GM18873 (cell line): Measurements from ENCODE around the gene OBP2A.

Experiments
- ATAC-seq: cut with Tn5 transposase; IDR thresholded peaks from one replicate; pipeline ENCODE4 v1.9.1; 2021; ENCODE audit warnings: mild to moderate bottlenecking, moderate library complexity, moderate number of reproducible peaks; ENCODE audit not compliant: unreplicated experiment, low FRiP score

Gene OBP2A

DNA sequence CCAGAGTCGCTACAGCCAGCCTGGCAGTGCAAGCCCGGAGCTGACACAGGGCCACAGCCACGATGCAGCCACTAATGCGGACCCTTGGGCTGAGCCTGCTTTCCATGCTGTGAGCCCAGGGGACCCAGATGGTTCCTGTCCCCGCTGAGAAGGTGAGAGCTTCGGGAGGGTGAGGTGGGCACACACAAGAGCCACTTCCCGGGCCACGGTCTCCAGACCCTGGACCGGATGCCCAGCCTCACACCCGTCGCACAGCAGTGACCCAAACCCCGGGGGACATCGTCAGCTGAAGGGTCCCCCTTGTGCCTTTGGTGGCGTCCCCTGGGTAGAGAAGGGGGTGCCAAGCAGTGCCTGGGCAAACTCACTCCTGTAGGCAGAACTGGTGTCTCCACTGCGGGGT is 29.0 kb downstream of the OBP2A start:
- no peak for ATAC-seq

DNA sequence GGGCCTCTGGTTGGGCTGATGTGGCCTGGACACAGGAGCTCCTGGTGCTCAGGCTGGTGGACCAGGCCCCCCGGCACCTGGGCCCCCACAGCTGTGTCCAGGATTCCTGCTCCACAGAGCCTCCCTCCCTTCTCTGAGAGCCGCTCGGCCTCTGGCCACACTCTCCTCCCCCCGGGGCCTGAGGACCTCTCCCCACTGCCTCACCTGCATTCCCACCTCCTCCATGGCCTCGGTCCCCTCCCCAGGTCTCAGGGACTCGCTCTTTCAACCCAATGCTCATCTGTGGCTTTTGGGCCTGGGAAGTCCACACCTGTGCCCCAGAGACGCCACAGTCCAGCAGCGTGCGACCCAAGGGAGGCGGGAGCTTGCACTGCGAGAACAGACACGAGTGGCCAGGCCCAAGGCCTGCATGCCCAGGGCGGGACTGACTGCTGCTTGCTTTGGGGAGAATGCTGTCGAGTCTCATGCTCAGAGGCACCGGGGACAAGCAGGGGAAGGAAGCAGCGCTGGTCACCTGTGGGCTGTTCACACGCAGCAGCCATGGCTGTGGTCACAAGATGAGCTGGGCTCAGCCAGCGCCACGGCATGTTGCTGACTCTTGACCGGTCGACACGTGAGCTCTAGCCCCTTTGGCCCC is 30.2 kb downstream of the OBP2A start:
- no peak for ATAC-seq

DNA sequence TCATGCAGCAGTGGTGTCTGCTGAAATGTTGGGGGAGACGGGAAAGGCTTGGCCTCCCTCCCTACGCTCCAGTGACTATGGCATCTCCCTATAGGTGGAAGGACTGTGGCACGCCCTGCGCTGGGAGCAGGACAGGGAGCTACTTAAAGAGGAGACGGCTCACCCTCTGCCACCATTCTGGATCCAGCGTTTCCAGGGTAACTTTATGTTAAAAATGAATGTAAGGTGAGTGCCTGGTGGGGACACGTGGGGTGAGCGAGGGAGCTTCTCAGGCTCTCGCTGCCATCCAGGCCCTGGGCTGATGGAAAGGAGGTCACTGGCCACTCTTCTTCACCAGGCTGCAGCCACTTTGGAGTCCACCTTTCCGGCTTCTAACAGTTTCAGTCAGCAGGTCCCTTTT is 31.3 kb downstream of the OBP2A start:
- ATAC-seq, result no peak

DNA sequence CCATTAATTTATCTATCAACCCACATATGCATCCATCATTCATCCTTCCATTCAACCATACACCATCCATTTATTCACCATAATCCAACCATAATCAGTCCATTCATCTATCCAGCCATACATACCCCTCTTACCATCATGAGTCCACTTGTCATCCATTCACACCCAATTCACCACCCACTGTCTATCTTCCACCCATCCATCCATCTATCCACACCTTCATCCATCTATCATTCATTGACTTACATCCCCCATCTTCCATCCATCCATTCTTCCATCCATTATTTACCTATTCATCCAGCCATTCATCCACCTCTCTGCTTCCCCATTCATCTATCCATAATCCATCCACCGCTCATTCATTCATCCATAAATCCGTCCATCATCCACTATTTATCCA is 33.4 kb downstream of the OBP2A start:
- ATAC-seq, result no peak

DNA sequence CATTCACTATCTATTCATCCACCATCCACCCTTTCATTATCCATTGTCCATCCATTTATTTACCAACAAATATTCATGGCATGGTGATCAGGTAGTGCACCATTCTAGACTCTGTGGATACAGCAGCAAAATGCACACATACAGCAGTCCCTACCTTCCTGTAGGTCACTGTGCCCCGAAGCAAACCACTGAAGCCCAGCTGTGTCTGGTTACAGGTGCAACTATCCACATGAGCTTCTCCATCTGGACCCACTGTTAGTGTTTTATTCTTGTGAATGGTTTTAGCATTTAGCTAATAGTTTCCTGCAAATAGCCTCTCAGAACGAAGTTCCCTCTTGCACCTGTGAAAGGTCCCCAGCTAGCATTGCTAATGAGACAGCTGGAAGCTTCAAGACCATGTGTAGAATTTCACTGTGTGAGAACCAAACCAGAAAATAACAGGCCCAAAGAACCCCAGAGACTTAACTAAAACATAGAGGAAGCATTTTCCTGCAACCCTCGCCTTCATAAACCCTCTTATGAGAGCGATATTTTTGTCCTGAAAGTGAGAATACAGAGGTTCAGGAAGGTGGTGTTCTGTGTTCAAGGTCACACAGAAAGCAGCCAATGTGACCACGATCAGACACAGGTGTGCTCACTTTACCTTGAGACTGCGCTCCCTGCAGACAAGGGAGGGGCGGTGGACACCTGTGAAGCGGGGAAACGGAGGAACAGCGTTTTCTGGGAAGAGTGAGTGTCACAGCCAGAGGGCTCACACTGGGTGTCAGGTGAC is 34.1 kb downstream of the OBP2A start:
- ATAC-seq, result no peak

DNA sequence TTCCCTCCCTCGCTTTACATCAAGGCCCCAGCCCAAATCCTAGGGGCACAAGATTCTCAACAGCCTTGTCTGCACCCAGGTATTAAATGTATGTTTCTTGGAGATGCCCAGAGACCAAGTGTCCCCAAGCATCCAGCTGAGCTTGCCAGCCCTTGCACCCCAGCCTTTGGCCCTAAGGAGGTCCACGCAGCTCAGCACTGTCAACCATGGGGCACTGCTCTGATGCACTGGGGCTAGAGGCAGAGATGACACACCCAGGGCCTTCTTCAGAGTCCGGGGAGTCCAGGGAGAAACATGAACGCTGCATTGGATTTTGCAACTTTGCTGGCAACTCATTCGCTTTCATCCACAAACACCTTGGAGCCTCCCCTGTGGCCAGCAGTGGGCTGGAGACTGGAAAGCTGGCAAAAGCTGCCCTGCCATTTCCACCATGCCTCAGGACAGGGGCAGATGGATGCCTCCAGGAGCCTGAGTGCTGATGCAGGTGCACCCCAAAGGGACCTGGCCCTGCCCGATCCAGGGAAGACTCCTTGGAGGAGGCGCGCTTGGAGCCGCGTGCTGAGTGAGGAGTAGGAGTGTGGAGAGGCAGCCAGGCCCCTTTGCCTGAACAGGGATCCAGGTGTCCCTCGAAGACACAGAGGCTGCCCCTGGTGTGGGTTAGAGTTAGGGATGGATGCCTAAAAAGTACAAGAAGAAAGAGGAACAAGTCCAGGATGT is 34.9 kb downstream of the OBP2A start:
- no peak for ATAC-seq

DNA sequence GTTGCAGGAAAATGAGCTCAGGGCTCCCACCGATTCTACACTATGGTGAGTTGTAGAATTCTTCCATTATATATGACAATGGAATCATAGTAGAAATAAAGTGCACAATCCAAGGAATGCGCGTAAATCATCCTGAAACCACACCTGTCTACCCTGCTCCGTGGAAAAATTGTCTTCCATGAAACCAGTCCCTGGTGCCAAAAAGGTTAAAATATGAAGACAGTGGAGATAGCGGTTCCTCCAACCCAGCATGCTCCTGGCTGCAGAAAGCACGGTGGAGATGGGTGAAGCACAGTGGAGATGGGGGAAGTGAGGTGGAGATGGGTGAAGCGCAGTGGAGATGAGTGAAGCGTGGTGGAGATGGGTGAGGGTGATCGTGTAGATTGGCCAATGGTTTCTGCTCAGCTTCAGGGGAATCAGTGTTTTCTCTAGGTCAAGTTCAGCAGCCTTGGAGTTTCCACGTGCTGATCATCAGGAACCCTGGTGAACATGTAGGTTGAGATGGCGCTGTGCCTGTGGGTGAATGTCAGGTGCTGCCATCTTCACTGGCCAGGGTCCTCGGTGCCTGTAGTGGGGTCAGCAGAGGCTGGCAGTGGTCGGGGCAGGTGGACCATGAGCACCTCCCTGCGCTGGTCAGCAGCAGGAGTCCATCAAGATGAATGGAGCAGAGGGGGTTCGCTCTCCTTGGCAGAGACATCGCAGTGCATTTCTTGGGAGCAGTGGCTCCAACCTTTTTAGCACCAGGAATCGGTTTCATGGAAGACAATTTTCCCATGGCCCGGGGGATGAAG is 35.9 kb downstream of the OBP2A start:
- ATAC-seq, result no peak

DNA sequence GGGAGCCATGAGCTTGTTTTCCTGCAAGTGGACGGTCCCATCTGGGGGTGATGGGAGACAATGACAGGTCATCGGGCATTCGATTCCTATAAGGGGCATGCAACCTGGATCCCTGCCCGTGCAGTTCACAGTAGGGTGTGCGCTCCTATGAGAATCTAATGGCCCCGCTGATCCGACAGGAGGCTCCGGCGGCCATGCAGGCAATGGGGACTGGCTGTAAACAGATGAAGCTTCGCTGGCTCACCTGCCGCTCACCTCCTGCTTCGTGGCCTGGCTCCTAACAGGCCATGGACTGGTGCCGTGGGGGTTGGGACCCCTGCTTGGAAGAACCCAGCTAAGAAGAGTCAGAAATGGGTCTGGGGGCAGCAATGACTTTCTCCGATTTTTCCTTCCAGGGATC is 36.6 kb downstream of the OBP2A start:
- no peak for ATAC-seq

DNA sequence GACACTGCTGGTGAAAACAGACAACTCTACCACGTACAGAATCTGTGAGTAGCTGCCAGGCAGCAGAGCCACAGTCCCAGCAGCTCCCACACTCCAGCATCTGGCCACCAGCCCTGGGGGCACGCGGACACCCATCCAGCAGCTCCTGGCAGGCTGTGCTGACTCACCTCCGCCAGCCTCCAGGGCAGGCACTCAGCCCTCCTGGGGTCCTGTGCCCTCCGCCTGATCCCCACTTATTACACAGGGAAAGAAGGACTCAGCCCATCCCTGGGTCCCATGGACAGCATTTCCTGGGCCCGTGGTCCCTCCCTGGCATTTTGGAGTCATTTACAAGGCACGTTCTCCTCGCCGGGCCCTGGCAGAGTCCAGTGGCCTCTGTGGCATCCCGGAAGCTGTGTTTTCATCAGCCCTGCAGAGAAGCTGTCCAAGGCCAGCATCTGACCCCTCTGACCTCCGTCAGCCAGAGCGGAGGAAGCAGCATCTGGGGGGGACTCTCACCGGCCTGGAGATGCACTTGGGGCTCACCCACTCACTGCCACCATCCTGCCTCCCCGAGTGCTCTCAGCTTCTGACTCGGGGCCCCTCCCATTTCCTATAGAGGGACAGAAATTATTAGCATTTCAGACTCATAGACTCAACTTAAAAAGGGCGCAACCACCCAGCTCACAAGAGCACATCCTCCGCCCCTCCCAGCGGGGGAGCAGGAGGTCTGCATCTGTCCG is 37.2 kb downstream of the OBP2A start:
- ATAC-seq, result no peak

DNA sequence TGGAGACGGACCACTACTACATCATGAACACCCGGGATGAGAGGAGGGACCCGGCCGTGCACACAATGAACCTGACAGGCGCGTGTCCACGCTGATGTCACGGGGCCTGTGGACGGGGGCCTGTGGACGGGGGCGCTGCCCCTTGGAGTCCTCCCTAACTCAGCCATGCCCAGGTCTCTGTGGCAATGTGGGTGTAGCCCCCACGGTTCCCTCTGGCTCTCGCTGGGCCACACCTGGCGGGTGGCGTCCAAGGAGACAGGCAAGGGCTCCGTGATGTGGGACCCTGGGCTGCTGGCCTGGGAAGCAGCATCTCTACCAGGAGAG is 37.7 kb downstream of the OBP2A start:
- no peak for ATAC-seq

DNA sequence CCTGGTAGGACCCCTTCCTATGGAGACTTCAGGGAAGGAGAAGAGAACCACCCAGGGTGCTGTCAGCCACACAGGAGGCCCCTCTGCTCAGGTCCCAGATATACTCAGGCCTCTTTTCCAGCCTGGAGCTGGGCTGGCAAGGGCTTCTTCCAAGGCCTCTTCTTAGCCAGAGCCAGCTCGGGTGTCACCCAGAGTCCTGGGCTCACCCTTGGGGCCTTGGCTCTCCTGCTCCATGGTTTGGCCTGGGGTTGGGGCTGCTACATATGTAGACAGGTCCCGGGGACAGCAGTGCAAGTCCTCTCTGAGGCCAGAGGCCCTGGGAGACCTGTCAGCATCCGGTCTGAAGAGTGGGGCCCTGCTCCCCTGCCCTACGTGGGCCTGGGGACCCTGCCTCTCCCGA is 38.4 kb downstream of the OBP2A start:
- no peak for ATAC-seq

DNA sequence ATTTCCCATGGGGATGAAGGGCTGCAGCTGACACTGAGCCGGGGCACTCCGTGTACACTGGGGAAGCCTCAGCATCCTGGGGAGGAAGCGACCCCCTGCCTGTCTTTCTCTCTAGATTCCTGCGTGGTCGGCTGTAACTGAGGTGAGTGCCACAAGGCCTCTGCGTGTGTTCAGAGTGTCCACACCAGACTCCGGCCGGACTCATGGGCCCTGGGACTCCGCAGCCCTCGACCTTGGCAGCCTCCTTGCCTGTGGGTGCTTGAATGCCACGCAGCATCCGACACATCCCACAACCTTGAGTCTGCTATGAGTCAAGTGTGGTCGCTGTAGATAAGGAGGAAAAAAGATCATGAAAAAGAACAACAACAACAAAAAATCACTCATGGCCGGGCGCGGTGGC is 39.0 kb downstream of the OBP2A start:
- no peak for ATAC-seq

DNA sequence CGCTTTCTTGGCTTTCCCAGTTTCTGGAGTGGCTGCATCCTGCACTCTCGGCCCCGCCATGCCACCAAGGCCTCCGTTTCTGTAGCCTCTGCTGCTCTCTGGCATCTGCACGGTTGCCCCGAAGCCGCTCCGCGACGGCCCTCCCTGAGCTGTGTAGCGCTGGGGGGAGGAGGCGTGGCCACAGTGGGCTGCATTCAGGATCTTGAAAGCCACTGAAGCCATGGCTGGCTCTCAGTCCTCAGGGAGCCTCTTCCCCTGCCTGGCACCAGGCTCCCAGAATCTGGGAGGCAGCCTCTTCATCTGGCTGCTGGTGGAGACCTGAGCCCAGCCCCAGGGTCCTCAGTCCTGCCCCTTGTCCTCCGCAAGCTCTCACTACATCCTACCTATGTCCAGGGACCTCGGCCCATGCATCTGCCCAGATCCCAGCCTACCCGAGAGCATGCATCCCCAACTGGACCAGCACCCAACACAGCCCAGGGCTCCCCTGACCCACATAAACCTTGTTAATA is 40.7 kb downstream of the OBP2A start:
- ATAC-seq, result no peak

DNA sequence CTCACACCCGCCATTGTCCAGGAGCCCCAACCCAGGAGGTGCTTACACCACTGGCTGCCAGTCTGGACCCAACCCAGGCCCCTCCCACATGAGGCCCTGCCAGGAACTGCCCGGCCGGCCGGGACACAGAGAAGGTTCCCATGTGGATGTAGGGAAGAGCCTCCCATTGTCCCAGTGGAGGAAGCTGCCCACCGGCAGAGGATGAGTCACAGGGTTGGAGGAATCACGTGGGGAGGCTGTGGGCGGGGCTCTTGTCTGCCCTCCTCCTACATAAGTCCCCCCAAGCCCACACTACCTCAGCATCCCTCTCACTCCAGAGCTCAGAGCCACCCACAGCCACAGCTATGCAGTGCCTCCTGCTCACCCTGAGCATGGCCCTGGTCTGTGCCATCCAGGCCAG is 41.7 kb downstream of the OBP2A start:
- ATAC-seq, result no peak

DNA sequence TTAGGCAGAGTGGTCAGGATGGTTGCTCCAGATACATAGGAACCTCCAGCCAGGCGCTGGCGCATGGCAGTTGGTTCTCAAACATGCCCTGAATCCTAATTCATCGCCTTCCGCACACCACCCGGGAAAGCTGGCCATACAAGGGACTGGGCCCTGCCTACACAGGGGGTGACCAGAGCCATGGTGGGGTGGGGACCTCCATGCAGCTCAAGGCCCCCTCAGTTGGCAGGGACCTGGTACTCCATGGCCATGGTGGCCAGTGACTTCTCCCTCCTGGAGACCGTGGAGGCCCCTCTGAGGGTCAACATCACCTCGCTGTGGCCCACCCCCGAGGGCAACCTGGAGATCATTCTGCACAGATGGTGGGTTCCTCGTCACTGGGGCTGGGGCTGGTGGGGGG is 42.4 kb downstream of the OBP2A start:
- no peak for ATAC-seq

DNA sequence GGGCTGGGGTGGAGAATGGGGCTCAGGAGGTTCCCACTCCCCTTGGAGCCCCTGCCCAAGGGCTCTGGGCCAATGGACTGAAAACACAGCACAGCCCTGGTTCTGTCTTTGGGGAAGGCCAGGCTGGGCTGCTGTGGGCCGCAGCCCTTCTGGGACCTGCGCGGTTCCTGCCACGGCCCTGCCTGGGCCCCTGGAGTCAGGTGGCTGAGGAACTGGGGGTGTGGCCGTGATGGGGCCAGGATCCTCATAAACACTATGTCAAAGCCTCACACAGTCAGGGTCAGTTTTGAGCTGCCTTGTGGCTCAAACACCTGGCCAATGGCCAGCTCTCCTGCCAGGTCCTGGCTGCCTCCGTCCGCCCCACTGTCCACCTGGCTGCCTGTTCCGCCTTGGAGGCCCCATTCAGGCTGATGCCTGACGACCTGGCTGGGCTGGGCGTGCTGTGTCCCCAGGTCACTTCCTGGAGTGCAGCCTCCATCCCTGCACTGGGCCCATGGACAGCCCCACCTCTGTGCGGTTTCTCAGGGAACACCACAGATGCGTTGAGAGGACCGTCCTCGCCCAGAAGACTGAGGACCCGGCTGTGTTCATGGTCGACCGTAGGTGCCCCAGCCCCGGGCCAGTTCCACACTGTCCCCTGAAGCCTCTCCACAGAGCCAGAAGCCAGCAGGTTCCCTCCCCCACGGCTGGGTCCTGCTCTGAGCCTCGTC is 43.1 kb downstream of the OBP2A start:
- no peak for ATAC-seq

DNA sequence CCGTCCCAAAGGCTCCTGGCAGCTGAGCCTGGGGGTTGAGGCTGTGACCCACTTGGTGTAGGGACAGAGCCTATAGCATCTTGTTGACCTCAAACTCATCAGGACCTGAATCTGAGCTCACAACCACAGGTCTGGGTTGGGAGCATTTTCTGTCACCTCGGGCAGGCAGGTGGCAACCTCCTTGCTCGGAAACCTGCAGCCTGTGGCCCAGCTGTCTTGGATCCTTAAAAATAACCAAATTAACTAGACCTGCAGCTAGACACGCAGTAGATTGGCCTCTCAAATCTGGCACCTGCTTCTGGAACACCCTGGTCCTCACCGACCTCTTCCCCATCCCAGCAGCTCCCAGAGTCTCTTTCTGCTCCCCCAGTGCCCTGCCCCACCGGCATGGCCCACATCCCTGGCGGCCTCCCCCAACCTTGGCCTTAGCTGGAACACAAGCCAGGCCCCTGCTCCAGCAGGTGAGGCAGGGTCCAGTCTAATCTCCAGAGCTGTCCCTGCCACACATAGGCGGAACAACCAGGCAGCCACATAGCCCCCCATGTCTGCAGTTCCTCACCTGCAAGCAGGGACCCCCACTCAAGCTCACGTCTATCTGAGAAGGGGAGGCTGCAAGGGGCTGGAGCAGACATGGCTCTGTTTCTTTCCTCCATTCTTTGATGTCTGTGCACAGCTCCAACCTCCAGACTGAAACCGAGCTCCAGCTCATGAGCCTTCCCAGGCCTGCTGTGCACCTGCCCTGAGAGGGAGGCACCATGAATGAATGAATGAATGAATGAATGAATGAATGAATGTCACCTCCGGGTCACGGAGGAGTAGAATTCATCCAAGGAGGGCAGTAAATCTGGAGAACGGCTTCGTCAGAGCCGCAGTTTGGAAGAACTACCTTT is 43.9 kb downstream of the OBP2A start:
- no peak for ATAC-seq

DNA sequence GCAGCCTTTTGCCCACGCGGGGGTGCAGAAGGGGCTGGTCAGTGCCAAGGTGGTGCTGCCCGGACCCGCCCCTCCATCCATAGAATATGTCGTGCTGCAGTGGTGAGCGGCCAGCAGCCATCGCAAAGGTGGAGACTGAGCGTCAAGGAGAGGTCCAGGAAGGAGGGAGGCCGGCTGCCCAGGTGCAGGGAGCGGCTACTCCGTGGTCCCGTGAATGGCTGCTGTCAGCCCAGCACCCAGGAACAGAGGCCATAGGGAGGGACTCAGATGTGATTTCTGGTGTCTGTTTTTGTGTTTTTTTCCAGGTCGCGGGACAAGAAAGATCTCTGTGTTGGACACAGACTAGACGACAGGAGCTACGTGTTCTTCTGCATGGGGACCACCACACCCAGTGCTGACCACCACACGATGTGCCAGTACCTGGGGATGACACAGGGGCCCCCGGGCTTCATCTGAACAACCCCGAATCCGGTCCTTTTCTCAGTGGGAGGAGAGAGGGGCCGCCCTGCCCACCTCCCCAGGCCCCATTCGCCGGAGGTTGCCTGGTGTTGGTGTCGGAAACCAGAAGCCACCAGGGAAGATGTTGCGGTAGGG is 44.7 kb downstream of the OBP2A start:
- no peak for ATAC-seq
